Naive thymus-derived CD4-positive, alpha-beta T cell (primary cell): ENCODE results near the gene EPHB1. TPM values are rescaled to one million over a fixed set of nuclear protein-coding genes. Genes with fewer than 3 reads are reported as not detected.

Experiments
- ATAC-seq: fragments of 150-1000 bp; cut with Tn5 transposase; 2 replicates; pipeline ENCODE4 v1.10.0; 2021; ENCODE audit warnings: mild to moderate bottlenecking, moderate library complexity
- CTCF ChIA-PET: fragments of 350-600 bp; sonication (Branson Sonifier 250); formaldehyde crosslinking; loops from one replicate; lab custom pipeline; 2021; ENCODE audit warnings: antibody characterized with exemption; lab: Charles Lee
- POLR2A ChIA-PET: fragments of 350-600 bp; sonication (Branson Sonifier 250); formaldehyde crosslinking; loops from one replicate; lab custom pipeline; 2021; ENCODE audit warnings: antibody characterized with exemption, inconsistent platforms; lab: Charles Lee
- DNase-seq, 9 donors: peaks; one replicate each; pipeline versions ENCODE4 v3.0.0 to v3.0.0-alpha.2; 2020 to 2022; ENCODE audit warnings: mixed read lengths in 1 of 9
- H3K27ac ChIP-seq: one replicate; pipeline ENCODE4 v1.7.0; 2013; ENCODE audit warnings: mild to moderate bottlenecking, low read depth, low read length, moderate library complexity
- H3K27me3 ChIP-seq, 2 donors: one replicate each; pipeline ENCODE4 v1.7.0; 2013; ENCODE audit warnings: low read length in 2 of 2, mild to moderate bottlenecking in 2 of 2, moderate library complexity in 2 of 2; ENCODE audit not compliant: control insufficient read depth in 2 of 2, insufficient read depth in 2 of 2
- H3K36me3 ChIP-seq, 3 experiments: 1 replicate in 2 of 3; 2 replicates in 1 of 3; pipeline ENCODE4 v1.7.0; 2013; ENCODE audit warnings: low read length in 3 of 3, mild to moderate bottlenecking in 3 of 3, moderate library complexity in 1 of 3; ENCODE audit not compliant: insufficient read depth in 3 of 3, control insufficient read depth in 2 of 3
- H3K4me1 ChIP-seq, 2 donors: one replicate each; pipeline ENCODE4 v1.7.0; 2013; ENCODE audit warnings: low read length in 2 of 2, mild to moderate bottlenecking in 2 of 2, moderate library complexity in 1 of 2; ENCODE audit not compliant: control insufficient read depth in 2 of 2, insufficient read depth in 2 of 2
- H3K4me3 ChIP-seq: 2 replicates; pipeline ENCODE4 v1.7.0; 2013; ENCODE audit warnings: mild to moderate bottlenecking, low read length
- H3K9me3 ChIP-seq, 3 experiments: 1 replicate in 2 of 3; 2 replicates in 1 of 3; pipeline ENCODE4 v1.7.0; 2013; ENCODE audit warnings: low read length in 3 of 3; ENCODE audit not compliant: control insufficient read depth in 2 of 3
- H3K27ac Mint-ChIP-seq, 9 donors: one replicate each; pipeline ENCODE4 v1.8.0; 2020 to 2022; ENCODE audit warnings: mixed read lengths in 9 of 9, mild to moderate bottlenecking in 8 of 9, moderate library complexity in 5 of 9, inconsistent platforms in 2 of 9
- H3K27me3 Mint-ChIP-seq, 5 donors: one replicate each; pipeline ENCODE4 v1.8.0; 2021 to 2022; ENCODE audit warnings: mixed read lengths in 5 of 5, mild to moderate bottlenecking in 1 of 5
- H3K36me3 Mint-ChIP-seq, 5 donors: one replicate each; pipeline ENCODE4 v1.8.0; 2020 to 2022; ENCODE audit warnings: mixed read lengths in 5 of 5, mild to moderate bottlenecking in 3 of 5, inconsistent platforms in 1 of 5
- H3K4me1 Mint-ChIP-seq, 7 donors: one replicate each; pipeline ENCODE4 v1.8.0; 2020 to 2022; ENCODE audit warnings: mixed read lengths in 7 of 7, mild to moderate bottlenecking in 3 of 7, inconsistent platforms in 1 of 7
- H3K4me3 Mint-ChIP-seq, 10 donors: one replicate each; pipeline ENCODE4 v1.8.0; 2020 to 2022; ENCODE audit warnings: mild to moderate bottlenecking in 10 of 10, mixed read lengths in 10 of 10, moderate library complexity in 6 of 10, inconsistent platforms in 2 of 10
- H3K9me3 Mint-ChIP-seq, 11 donors: one replicate each; pipeline ENCODE4 v1.8.0; 2020 to 2022; ENCODE audit warnings: mixed read lengths in 11 of 11, mild to moderate bottlenecking in 4 of 11, inconsistent platforms in 1 of 11, moderate library complexity in 1 of 11
- intact Hi-C, 2 donors: fragments of 100-400 bp; cut with micrococcal nuclease; formaldehyde crosslinking; loops; one replicate each; pipeline ENCODE4 v1.15.1; 2023
- polyA plus RNA-seq, 2 donors: library from polyadenylated mRNA; unstranded; fragments of 300-500 nt; fragmentation: Illumina TruSeq; gene quantifications; one replicate each; pipeline ENCODE4 v1.2.3, GENCODE V29; 2021
- total RNA-seq, 6 experiments: library from RNA in 5 of 6; stranded (reverse) in 5 of 6; gene quantifications; 1 replicate in 5 of 6; 2 replicates in 1 of 6; pipeline ENCODE4 v1.2.3 and lab custom pipeline; 2021 to 2026

The EPHB1 gene
- total and polyA plus RNA-seq, 7 experiments from 2014 or later = 1.6 to 2.2 (median 1.8) TPM; not detected in 4

GRCh38 chr3:134798681-134799311 is 3.7 kb downstream of the EPHB1 start:
- Mint-ChIP-seq H3K27me3 (peaks cover 24 to 48% (median 32%) of the 10 kb centered on the region in 5 donors), H3K27ac (no peak overlapping the region), H3K36me3 (peaks cover 0 to 2% (median 0%) of the 10 kb centered on the region in 5 donors), H3K9me3 (no peaks in the 10 kb centered on the region), H3K4me1 (peaks cover 4 to 42% (median 11%) of the 10 kb centered on the region in 7 donors), H3K4me3 (peak overlapping the region in 1 of 10 donors; percentile 46)
- ATAC-seq (no peak), DNase-seq (no peak)
- ChIA-PET CTCF (no interaction called here), POLR2A (no interaction called here)
- Histone ChIP-seq H3K36me3 (no peaks in the 10 kb centered on the region), H3K9me3 (no peaks in the 10 kb centered on the region), H3K27ac (no peak overlapping the region), H3K4me1 (no peaks in the 10 kb centered on the region), H3K27me3 (no peaks in the 10 kb centered on the region), H3K4me3 (no peak overlapping the region)
- intact Hi-C loops = loop anchor here (5.0 to 10.0 kb wide), 2 partner anchors 449 to 1096 kb away; no protein-coding TSS in a partner anchor

- Mint-ChIP-seq H3K27me3 (peaks cover 21 to 46% (median 29%) of the 10 kb centered on the region in 5 donors), H3K27ac (no peak overlapping the region), H3K9me3 (peaks cover 0 to 2% (median 0%) of the 10 kb centered on the region in 11 donors), H3K4me3 (no peak overlapping the region), H3K4me1 (peaks cover 4 to 46% (median 10%) of the 10 kb centered on the region in 7 donors), H3K36me3 (peaks cover 0 to 3% (median 0%) of the 10 kb centered on the region in 5 donors)
- no peaks in the 10 kb centered on the region for H3K9me3 ChIP-seq
- no peaks in the 10 kb centered on the region for H3K4me1 ChIP-seq
- POLR2A ChIA-PET = no interaction called here
- intact Hi-C loops = loop anchor here (5.0 to 10.0 kb wide), 2 partner anchors 448 to 1095 kb away; no protein-coding TSS in a partner anchor
- H3K27ac ChIP-seq = no peak overlapping the region
- ATAC-seq = no peak
- no peaks in the 10 kb centered on the region for H3K36me3 ChIP-seq
- no peak overlapping the region for H3K4me3 ChIP-seq
- DNase-seq = no peak
- no peaks in the 10 kb centered on the region for H3K27me3 ChIP-seq
- CTCF ChIA-PET = no interaction called here
Observed at GRCh38 chr3:134799393-134799792, 4.3 kb downstream of the EPHB1 start.

- Histone ChIP-seq H3K4me1 (no peaks in the 10 kb centered on the region), H3K36me3 (no peaks in the 10 kb centered on the region), H3K27ac (no peak overlapping the region), H3K9me3 (no peaks in the 10 kb centered on the region), H3K27me3 (no peaks in the 10 kb centered on the region), H3K4me3 (no peak overlapping the region)
- CTCF ChIA-PET = no interaction called here
- DNase-seq (no peak), ATAC-seq (no peak)
- Mint-ChIP-seq H3K27me3 (peaks cover 11 to 49% (median 27%) of the 10 kb centered on the region in 5 donors), H3K9me3 (peaks cover 0 to 7% (median 0%) of the 10 kb centered on the region in 11 donors), H3K4me1 (peaks cover 0 to 45% (median 4%) of the 10 kb centered on the region in 7 donors), H3K4me3 (peak overlapping the region in 1 of 10 donors; percentile 1), H3K36me3 (peaks cover 0 to 5% (median 0%) of the 10 kb centered on the region in 5 donors), H3K27ac (peak overlapping the region in 1 of 9 donors; percentile 11)
- intact Hi-C loops = no loop called here
- POLR2A ChIA-PET = no interaction called here
Observed at GRCh38 chr3:134801204-134801958, 6.3 kb downstream of the EPHB1 start.

GRCh38 chr3:134802428-134803050 is 7.5 kb downstream of the EPHB1 start:
- Histone ChIP-seq H3K27ac (no peak overlapping the region), H3K4me1 (no peaks in the 10 kb centered on the region), H3K9me3 (no peaks in the 10 kb centered on the region), H3K27me3 (no peaks in the 10 kb centered on the region), H3K36me3 (no peaks in the 10 kb centered on the region), H3K4me3 (no peak overlapping the region)
- H3K36me3 Mint-ChIP-seq = peaks cover 0 to 5% (median 0%) of the 10 kb centered on the region in 5 donors
- ChIA-PET CTCF (no interaction called here), POLR2A (no interaction called here)
- intact Hi-C loops = loop anchor here in 1 of 2 donors (1.0 kb wide), 1 partner anchor 7 kb away; the partner anchor contains the start of gene EPHB1
- peak overlapping the region in 1 of 9 donors; percentile 83 for H3K27ac Mint-ChIP-seq
- peaks cover 0 to 7% (median 0%) of the 10 kb centered on the region in 11 donors for H3K9me3 Mint-ChIP-seq
- ATAC-seq (no peak), DNase-seq (no peak)
- peaks cover 5 to 47% (median 24%) of the 10 kb centered on the region in 5 donors for H3K27me3 Mint-ChIP-seq
- peak overlapping the region in 1 of 10 donors; percentile 57 for H3K4me3 Mint-ChIP-seq
- H3K4me1 Mint-ChIP-seq = peaks cover 0 to 42% (median 0%) of the 10 kb centered on the region in 7 donors

GRCh38 chr3:134803051-134803505 is 8.0 kb downstream of the EPHB1 start:
- H3K27me3 Mint-ChIP-seq = peaks cover 0 to 45% (median 22%) of the 10 kb centered on the region in 5 donors
- H3K4me1 ChIP-seq = no peaks in the 10 kb centered on the region
- H3K36me3 ChIP-seq = no peaks in the 10 kb centered on the region
- H3K27ac Mint-ChIP-seq = peak overlapping the region in 1 of 9 donors; percentile 83
- no peaks in the 10 kb centered on the region for H3K9me3 ChIP-seq
- no peak overlapping the region for H3K27ac ChIP-seq
- peak in 1 of 9 donors; percentile 38 for DNase-seq
- ChIA-PET POLR2A (no interaction called here), CTCF (no interaction called here)
- intact Hi-C loops = loop anchor here in 1 of 2 donors (1.0 kb wide), 1 partner anchor 8 kb away; the partner anchor contains the start of gene EPHB1
- ATAC-seq = no peak
- peak overlapping the region in 1 of 10 donors; percentile 57 for H3K4me3 Mint-ChIP-seq
- no peaks in the 10 kb centered on the region for H3K27me3 ChIP-seq
- H3K36me3 Mint-ChIP-seq = peaks cover 0 to 5% (median 0%) of the 10 kb centered on the region in 5 donors
- peaks cover 0 to 38% (median 0%) of the 10 kb centered on the region in 7 donors for H3K4me1 Mint-ChIP-seq
- no peak overlapping the region for H3K4me3 ChIP-seq
- H3K9me3 Mint-ChIP-seq = peaks cover 0 to 7% (median 0%) of the 10 kb centered on the region in 11 donors

GRCh38 chr3:134803652-134804051 is 8.6 kb downstream of the EPHB1 start:
- Mint-ChIP-seq H3K27me3 (peaks cover 0 to 45% (median 17%) of the 10 kb centered on the region in 5 donors), H3K36me3 (peaks cover 0 to 5% (median 0%) of the 10 kb centered on the region in 5 donors), H3K4me1 (peaks cover 0 to 38% (median 0%) of the 10 kb centered on the region in 7 donors), H3K4me3 (no peak overlapping the region), H3K27ac (no peak overlapping the region), H3K9me3 (peaks cover 0 to 7% (median 0%) of the 10 kb centered on the region in 11 donors)
- no peak for ATAC-seq
- Histone ChIP-seq H3K4me3 (no peak overlapping the region), H3K36me3 (no peaks in the 10 kb centered on the region), H3K27ac (no peak overlapping the region), H3K9me3 (no peaks in the 10 kb centered on the region), H3K4me1 (no peaks in the 10 kb centered on the region), H3K27me3 (no peaks in the 10 kb centered on the region)
- DNase-seq = no peak
- POLR2A ChIA-PET = no interaction called here
- CTCF ChIA-PET = no interaction called here
- intact Hi-C loops = loop anchor here in 1 of 2 donors (1.0 kb wide), 1 partner anchor 8 kb away; the partner anchor contains the start of gene EPHB1
